Measurements from ENCODE around the gene FUS. TPM values are rescaled to one million over a fixed set of nuclear protein-coding genes. Genes with fewer than 3 reads are reported as not detected.

The FUS gene
- total RNA-seq, 4 donors from 2014 or later: 53.7 to 92.5 (median 66.2) TPM

DNA sequence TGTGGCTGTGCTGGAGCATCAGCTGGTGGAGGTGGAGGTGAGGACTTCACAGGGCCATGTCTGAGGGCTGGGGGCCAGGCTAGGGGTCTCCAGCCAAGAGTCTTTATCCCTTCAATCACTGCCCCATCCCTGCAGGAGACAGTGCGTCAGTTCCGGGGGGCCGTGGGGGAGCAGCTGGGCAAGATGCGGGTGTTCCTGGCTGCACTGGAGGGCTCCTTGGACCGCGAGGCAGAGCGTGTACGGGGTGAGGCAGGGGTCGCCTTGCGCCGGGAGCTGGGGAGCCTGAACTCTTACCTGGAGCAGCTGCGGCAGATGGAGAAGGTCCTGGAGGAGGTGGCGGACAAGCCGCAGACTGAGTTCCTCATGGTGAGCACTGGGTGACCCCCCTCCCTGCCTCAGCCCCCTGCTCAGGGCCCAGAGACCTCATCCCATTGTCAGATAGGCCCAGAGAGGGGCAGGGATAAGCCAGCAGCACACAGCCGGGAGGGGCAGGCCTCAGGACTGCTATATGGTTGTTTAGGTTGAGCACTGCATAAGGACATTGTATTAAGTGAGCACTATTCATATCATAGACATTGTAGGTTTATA, 39.3 kb downstream of the FUS start:
- TF ChIP-seq, protein P1, sequence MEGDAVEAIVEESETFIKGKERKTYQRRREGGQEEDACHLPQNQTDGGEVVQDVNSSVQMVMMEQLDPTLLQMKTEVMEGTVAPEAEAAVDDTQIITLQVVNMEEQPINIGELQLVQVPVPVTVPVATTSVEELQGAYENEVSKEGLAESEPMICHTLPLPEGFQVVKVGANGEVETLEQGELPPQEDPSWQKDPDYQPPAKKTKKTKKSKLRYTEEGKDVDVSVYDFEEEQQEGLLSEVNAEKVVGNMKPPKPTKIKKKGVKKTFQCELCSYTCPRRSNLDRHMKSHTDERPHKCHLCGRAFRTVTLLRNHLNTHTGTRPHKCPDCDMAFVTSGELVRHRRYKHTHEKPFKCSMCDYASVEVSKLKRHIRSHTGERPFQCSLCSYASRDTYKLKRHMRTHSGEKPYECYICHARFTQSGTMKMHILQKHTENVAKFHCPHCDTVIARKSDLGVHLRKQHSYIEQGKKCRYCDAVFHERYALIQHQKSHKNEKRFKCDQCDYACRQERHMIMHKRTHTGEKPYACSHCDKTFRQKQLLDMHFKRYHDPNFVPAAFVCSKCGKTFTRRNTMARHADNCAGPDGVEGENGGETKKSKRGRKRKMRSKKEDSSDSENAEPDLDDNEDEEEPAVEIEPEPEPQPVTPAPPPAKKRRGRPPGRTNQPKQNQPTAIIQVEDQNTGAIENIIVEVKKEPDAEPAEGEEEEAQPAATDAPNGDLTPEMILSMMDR (IDR thresholded peaks at IDR 0.05; ENCODE audit: low read depth): no peak

- TF ChIP-seq, protein P1 (IDR thresholded peaks at IDR 0.05; ENCODE audit: low read depth): no peak
Measured at GRCh38 chr16:31221357-31222160, 41.6 kb downstream of the FUS start.

GRCh38 chr16:31223044-31223443, 43.1 kb downstream of the FUS start:
- TF ChIP-seq, protein P1 (IDR thresholded peaks at IDR 0.05; ENCODE audit: low read depth): no peak

- TF ChIP-seq, protein P1 (IDR thresholded peaks at IDR 0.05; ENCODE audit: low read depth): no peak
Measured at GRCh38 chr16:31224092-31224955, 44.4 kb downstream of the FUS start.

- TF ChIP-seq, protein P1 (IDR thresholded peaks at IDR 0.05; ENCODE audit: low read depth): no peak
Measured at GRCh38 chr16:31225193-31225592, 45.3 kb downstream of the FUS start.

DNA sequence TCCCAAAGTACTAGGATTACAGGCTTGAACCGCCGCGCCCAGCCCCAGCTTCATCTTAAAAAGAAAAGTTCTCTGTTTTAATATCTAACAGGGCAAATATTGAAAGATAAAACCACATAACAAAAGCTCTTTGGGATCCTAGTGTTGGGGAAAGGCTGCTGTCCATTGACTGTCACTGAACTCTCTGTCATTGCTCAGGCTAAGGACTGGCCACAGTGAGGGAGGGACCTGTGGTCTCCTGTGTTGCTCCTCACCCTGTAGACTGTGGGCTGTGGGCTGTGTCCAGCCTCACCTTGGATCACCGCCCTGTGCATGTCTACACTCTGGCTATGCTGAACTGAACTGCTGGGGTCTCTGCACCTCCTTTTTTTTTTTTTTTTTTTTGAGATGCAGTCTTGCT, 48.3 kb downstream of the FUS start:
- TF ChIP-seq, protein P1 (IDR thresholded peaks at IDR 0.05; ENCODE audit: low read depth): no peak

DNA sequence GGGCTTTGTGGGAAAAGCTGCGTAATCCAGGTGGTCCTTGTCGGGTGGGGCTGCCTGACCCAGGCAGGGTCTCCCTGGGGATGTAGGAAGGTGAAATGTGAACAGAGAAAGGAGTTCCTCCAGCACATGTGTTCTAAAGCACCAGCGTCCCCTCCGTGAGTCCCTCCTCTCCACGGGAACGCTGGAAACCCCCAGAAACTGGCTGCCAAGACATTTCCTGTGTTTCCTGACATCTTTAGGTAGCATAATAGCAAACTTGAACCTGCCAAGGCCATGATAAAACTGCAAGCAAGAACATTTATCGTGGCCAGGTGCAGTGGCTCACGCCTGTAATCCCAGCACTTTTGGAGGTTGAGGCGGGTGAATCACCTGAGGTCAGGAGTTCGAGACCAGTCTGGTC, 49.6 kb downstream of the FUS start:
- TF ChIP-seq, protein P1 (IDR thresholded peaks at IDR 0.05; ENCODE audit: low read depth): no peak
